ENCODE data around the gene SCFD2. TPM values are rescaled to one million over a fixed set of nuclear protein-coding genes. Genes with fewer than 3 reads are reported as not detected.

Gene SCFD2
- total RNA-seq, 4 donors from 2014 or later = 24.7 to 49.2 (median 33.9) TPM

DNA sequence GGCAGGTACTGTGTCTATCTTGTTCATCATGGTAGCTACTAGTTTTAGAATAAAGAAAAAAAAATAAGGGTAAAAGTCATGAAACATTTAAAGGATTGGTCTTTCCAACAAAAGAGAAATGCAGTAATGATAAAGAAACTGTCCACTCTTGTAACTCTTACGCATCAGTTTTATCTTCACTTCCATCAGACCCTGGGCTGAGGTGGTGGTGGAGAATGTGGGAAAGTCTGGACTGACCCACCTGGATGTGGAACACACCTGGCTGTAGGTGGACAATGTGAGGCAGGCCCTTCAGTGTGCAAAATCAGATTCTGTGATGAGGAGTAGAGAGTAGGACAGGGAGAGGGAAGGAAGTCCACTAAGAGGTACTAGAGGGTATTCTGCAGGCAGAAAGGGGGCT lies 375.2 kb downstream of the SCFD2 start:
- Histone ChIP-seq H3K36me3 (no peaks in the 10 kb centered on the region), H3K4me3 (no peak overlapping the region), H3K4me1 (peaks cover 0 to 10% (median 0%) of the 10 kb centered on the region in 4 donors), H3K9me3 (no peaks in the 10 kb centered on the region), H3K27me3 (no peaks in the 10 kb centered on the region), H3K27ac (no peak overlapping the region)
- 100% methylated on average over 1 of the region's 1 CpG for WGBS, 2 donors
- TF ChIP-seq EP300 (IDR thresholded peaks at IDR 0.05) (no peak), POLR2A (IDR thresholded peaks at IDR 0.05) (no peak)
- TF ChIP-seq, protein P1, sequence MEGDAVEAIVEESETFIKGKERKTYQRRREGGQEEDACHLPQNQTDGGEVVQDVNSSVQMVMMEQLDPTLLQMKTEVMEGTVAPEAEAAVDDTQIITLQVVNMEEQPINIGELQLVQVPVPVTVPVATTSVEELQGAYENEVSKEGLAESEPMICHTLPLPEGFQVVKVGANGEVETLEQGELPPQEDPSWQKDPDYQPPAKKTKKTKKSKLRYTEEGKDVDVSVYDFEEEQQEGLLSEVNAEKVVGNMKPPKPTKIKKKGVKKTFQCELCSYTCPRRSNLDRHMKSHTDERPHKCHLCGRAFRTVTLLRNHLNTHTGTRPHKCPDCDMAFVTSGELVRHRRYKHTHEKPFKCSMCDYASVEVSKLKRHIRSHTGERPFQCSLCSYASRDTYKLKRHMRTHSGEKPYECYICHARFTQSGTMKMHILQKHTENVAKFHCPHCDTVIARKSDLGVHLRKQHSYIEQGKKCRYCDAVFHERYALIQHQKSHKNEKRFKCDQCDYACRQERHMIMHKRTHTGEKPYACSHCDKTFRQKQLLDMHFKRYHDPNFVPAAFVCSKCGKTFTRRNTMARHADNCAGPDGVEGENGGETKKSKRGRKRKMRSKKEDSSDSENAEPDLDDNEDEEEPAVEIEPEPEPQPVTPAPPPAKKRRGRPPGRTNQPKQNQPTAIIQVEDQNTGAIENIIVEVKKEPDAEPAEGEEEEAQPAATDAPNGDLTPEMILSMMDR (IDR thresholded peaks at IDR 0.05) = no peak
- no peak for DNase-seq (ENCODE audit: low spot score in 2 of 2)

DNA sequence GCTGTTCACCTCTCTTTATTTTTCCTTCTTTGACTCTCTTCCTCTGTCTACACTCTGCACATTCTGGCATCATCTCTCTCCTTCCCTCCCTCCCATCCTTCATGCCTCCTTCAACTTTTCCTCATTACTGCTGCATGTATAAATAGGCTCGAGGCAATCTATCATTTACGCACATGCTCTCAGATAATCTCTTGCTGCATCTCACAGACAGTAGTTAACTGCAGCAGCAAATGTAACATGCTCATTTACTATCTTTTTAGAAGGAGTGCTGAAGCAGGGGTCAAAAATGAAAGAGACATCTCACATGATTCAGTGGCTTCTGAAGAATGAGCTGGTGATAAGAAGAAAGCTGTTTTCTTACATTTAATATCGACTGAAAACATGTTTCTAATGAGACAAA lies 376.0 kb downstream of the SCFD2 start:
- Histone ChIP-seq H3K27ac (no peak overlapping the region), H3K9me3 (no peaks in the 10 kb centered on the region), H3K27me3 (no peaks in the 10 kb centered on the region), H3K4me1 (peaks cover 0 to 7% (median 0%) of the 10 kb centered on the region in 4 donors), H3K4me3 (no peak overlapping the region), H3K36me3 (no peaks in the 10 kb centered on the region)
- 71 to 79% methylated on average over 3 of the region's 3 CpGs for WGBS, 2 donors
- no peak for DNase-seq (ENCODE audit: low spot score in 2 of 2)
- TF ChIP-seq EP300 (IDR thresholded peaks at IDR 0.05) = no peak
- TF ChIP-seq, protein P1 (IDR thresholded peaks at IDR 0.05) = no peak
- TF ChIP-seq POLR2A (IDR thresholded peaks at IDR 0.05) = no peak

DNA sequence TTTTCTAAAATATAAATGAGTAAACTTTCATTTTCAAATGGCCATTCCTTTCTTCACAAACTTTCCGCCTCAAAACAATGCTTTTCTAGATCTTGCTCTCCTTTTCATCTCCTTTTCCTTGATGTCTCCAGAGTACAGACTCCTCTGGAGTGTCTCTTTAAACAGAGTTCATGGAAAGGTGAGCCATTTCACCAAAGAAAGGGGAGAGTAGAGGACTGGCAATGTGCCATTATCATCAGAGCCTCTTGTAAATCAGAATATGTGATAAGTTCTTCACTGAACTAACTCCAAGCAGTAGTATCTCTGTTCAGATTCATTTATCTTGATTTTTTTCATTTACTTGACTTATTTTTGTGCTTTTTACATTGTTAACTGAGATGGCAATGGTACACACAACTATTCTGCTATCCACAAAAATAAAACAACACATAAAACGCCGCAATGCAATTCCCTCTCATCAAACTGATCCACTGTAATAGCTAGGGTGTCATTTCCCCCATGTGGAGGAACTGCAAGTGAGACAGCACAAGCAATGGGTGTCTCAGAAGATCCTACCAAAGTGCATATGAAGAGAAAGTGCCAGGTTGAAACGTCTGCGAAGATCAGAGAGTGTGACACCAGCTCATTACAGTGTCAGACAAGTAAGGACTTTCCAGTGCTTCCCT lies 378.3 kb downstream of the SCFD2 start:
- no peaks in the 10 kb centered on the region for H3K36me3 ChIP-seq
- no peak for TF ChIP-seq POLR2A (IDR thresholded peaks at IDR 0.05)
- no peak for TF ChIP-seq EP300 (IDR thresholded peaks at IDR 0.05)
- TF ChIP-seq, protein P1 (IDR thresholded peaks at IDR 0.05) = no peak
- H3K4me1 ChIP-seq = peaks cover 0 to 25% (median 0%) of the 10 kb centered on the region in 4 donors
- DNase-seq (ENCODE audit: low spot score in 2 of 2) = no peak
- H3K4me3 ChIP-seq = no peak overlapping the region
- no peaks in the 10 kb centered on the region for H3K27me3 ChIP-seq
- WGBS, 2 donors = 70 to 81% methylated on average over 5 of the region's 5 CpGs
- no peaks in the 10 kb centered on the region for H3K9me3 ChIP-seq
- H3K27ac ChIP-seq = no peak overlapping the region

DNA sequence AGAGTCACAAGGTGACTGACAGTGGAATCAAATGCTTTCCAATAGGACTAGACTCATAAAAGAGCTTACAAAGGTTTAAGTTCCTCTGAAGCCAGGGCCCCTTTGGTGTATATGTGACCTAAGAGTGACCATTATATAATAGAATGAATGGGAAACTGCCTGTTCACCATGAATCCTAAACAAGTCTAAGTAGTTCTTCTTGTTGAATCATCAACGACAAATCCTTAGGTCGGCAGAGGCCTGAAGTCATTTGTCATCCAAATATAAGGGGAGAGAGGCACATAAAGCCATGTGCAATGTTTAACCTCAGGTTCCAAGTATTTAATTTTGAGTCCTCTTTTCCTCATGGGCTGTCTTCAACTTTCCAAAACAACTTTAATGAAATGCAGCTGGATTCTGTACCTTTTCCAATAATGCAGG lies 381.4 kb downstream of the SCFD2 start:
- no peak overlapping the region for H3K4me3 ChIP-seq
- DNase-seq (ENCODE audit: low spot score in 2 of 2) = no peak
- TF ChIP-seq POLR2A (IDR thresholded peaks at IDR 0.05) (no peak), EP300 (IDR thresholded peaks at IDR 0.05) (no peak)
- TF ChIP-seq, protein P1 (IDR thresholded peaks at IDR 0.05) = no peak
- no peak overlapping the region for H3K27ac ChIP-seq
- no peaks in the 10 kb centered on the region for H3K9me3 ChIP-seq
- WGBS, 2 donors = 26 to 45% methylated on average over 2 of the region's 2 CpGs
- peaks cover 0 to 27% (median 0%) of the 10 kb centered on the region in 4 donors for H3K4me1 ChIP-seq
- H3K36me3 ChIP-seq = no peaks in the 10 kb centered on the region
- H3K27me3 ChIP-seq = no peaks in the 10 kb centered on the region

DNA sequence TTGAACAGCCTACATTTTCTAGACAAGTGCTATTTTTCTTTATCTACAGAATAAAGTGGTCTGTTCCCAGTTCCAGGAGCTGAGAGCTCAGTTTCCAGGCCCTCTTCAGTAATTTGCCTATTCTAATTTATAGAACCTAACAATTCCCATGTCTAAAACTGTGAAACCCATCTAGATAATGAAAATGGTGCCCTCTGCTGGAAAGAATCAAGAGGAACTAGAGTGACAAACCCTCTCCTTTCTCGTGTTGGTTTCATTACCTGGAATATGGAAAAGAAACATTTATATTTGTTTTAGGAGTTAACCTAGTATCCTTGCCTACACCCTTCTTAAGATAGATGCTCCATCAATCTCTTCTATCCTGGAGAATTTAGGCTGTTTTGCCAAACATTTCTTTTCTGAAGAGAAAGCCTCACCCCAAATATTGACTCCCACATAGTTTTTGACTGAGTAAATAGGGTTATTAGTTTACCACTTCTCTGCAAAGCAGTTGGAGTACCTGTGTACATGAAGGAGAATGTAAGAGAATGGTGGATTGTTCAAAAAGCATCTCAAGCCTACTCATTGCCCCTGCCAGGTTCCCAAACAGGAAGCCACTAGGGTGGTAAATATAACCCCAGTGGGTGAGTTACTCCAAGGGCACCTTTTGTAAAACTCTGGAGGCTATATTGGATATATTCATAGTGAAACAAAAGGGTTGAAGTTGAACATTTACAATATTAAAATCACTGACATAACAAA lies 382.1 kb downstream of the SCFD2 start:
- peak overlapping the region in 1 of 4 donors; percentile 36 for H3K27ac ChIP-seq
- no peaks in the 10 kb centered on the region for H3K27me3 ChIP-seq
- 0 to 3% methylated on average over 1 of the region's 1 CpG for WGBS, 2 donors
- no peaks in the 10 kb centered on the region for H3K36me3 ChIP-seq
- H3K9me3 ChIP-seq = no peaks in the 10 kb centered on the region
- H3K4me3 ChIP-seq = no peak overlapping the region
- TF ChIP-seq POLR2A (IDR thresholded peaks at IDR 0.05) = no peak
- TF ChIP-seq, protein P1 (IDR thresholded peaks at IDR 0.05) = peak; percentile 59 to 72 (median 63)
- DNase-seq (ENCODE audit: low spot score in 2 of 2) = peak in 1 of 2 donors; percentile 70
- H3K4me1 ChIP-seq = peaks cover 0 to 27% (median 0%) of the 10 kb centered on the region in 4 donors
